GM10847 (cell line): ENCODE measurements around the gene SNRK.
A peak's percentile ranks its signal among the peaks of the same experiment; 100 is the strongest.

Experiments used
- POLR2A ChIP-seq: IDR thresholded peaks from 2 replicates; pipeline ENCODE4 v1.6.1; 2011; ENCODE audit not compliant: insufficient read length; ENCODE audit errors: extremely low read depth

Gene SNRK

DNA sequence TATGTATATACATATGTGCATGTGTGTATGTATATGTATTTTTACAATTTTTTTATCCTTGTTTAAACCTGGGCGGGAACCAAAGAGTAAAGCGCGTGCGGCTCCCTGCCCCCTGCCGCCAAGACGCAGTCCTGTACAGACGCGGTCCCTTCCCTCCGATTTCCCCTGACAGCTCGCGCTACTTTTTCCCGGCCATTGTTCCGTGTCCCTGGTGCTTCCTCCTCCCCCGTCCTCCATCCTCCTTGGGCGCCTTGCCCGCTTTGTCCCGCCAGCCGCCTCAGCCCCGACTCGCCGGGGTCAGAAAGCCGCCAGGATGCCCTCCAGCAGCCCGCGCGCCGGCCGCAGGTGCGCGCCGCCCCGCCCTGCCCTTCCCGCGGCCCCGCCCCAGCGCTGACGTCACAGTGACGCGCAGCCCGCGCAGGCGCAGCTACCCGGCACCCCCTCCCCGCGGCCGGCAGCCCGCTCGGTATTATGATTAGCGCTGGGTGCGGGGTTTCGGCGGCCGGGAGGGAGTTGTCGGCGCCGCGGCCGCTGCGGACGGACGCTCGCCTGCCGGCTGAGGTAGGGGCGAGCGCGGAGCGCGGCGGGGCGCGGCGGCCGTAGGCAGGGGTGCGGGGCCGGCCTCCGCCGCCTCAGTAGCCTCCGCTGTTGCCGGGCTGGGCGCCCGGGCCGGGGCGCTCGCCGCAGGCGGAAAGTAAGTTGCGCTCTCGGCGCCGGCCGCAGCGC lies at the start of gene SNRK:
SNRK (plus strand) TSS at position 426 of the 726 bp plus-strand sequence. CDS start 16,664 bp downstream, outside the sequence.
- peak; percentile 50 for TF ChIP-seq POLR2A

DNA sequence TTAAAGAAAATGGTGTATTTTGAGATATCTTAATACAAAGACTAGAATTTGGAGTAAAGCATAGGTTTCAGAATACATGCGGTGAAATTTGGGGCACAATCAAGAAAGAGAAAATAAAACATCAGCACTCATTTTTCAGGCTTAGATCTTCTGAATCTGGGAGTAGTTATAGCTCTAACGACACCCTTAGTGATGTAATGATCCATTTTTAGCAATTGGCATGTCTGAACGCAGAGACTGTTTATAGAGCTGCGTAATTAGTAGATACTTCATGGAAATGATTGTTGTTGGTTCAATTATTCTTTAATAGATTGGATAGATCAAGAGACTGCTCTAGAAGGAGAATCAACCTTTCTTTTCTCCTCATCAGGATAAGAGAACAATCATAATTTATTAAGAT lies 47.5 kb upstream of the SNRK start:
- no peak for TF ChIP-seq POLR2A

GRCh38 chr3:43239755-43240154 lies 46.6 kb upstream of the SNRK start:
- TF ChIP-seq POLR2A, result no peak

DNA sequence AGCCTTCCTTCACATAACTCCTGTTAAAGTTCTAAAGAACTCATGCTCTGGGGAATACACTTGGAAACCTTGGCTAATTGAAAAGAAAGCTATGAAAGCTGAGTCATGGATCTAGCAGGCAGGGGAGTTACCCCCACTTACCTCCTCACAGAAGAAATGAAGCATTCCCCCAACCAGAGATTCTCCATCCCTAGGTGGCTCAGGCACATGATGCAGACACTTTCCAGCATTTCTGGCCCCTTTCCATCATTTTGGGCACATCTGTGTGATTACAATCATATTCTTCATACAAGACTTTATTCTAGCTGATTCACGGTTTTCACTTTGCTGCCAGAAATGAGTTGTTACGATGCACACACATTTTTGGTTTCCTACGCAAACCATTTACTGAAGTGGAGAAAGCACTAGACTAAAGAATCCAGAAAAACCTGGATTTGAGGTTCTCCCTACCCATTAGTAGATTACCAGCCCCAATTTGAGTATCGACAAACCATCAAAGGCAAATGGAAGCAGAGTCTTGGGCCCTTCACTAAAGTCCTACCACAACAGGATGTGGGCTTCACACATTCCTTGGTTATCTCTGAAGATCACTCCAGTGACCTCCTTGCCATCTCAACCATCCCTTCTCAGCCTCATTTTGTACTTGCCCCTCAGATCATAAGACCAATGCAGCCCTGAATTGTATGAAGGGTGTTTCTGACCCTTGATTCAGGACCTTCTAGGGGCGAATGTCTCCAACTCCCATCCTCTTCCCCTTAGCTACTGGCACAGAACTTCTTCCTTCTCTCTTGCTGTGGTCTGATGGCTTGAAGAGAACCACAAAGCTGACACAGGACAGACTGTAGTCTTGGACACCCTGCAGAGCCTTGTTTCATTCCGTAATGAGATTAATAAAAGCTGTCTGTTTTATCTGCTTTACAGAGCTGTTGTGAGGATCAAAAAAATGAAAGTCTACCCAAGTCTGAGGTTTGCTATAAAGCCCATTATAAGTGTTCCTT lies 42.5 kb upstream of the SNRK start:
- TF ChIP-seq POLR2A, result no peak

DNA sequence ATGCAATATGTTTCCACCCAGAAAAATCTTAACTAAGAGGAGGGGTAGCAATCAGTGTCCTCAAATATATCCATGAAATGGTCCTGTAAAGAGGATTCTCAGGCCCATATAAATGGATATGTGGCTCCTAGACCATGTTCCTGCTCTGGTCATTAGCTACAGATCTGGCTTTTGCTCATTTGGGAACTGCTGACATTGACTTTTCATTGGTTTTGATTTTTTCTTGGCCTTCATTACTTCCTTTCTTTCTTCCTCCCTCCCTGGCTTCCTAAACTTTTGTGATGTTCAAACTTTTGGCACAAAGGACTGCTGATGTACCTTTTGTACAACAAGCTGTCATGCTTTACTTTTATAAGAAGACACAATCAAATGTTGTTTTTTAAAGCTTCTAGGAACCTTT lies 41.6 kb upstream of the SNRK start:
- no peak for TF ChIP-seq POLR2A

GRCh38 chr3:43246976-43247375 lies 39.4 kb upstream of the SNRK start:
- TF ChIP-seq POLR2A, result no peak

DNA sequence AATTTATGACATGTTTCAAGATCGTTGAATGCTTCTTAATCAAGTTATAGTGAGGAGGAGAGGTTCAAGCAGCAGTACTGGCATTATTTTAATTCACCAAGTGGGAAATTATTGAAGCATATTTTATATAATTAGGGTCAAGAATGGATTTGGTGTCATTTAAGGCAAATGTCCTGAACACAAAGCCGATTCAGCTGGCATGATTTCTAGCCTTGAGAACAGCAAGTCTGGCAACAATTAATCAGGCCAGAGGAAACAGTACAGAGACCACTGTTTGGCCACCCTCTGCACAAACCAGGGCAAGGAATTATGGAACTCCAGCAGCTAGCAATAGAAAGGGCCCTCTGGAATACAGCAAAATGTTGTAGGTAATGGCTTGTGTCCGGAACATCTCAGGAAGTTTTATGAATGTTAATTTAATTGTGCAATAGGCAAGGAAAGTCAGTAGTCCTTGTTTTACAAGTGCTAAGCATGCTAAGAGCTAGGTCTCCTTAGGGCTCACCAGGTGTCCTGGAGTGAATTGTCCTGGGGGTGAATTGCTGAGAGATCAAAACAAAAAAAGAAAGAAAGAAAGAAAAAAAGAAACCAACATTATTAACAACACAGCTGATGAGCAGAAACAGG lies 38.7 kb upstream of the SNRK start:
- TF ChIP-seq POLR2A, result no peak

GRCh38 chr3:43248185-43248583 lies 38.2 kb upstream of the SNRK start:
- TF ChIP-seq POLR2A, result no peak

GRCh38 chr3:43248973-43249372 lies 37.4 kb upstream of the SNRK start:
- TF ChIP-seq POLR2A, result no peak

DNA sequence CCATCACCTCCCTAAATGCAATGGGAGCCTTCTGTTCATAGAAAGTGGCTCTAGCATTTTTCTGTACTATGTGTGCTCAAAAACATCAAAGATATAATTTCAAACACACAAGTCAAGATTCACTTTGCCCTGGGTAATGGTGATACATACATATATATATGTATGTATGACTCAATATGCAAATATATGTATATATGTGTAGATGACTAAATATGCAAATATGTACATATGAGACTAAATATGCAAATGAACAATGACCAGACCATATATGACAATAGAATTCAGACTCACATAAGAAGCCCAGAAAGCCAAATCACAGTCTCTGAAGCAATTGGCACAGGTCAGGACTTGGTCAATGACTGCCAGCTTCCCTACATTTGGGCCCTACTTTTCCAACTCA lies 36.9 kb upstream of the SNRK start:
- TF ChIP-seq POLR2A, result no peak

DNA sequence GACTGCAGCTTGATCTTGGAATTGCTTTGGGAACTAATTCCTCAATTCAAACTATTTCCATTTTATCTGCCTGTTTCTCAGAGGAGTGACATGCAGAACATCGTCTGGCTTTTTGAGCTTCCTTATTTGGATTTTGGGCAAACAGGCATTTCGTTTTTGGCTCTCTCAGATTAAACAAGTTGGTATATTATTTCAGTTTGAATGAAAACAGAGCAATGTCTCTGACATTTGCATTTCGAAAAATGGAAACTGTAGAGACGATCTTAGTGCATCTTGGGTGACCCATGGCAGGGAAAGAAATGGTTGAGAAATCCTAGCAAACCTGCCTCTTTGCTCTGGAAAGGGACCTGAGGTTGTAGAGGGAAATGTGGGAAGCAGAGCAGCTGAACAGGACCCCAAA lies 33.0 kb upstream of the SNRK start:
- TF ChIP-seq POLR2A, result no peak

DNA sequence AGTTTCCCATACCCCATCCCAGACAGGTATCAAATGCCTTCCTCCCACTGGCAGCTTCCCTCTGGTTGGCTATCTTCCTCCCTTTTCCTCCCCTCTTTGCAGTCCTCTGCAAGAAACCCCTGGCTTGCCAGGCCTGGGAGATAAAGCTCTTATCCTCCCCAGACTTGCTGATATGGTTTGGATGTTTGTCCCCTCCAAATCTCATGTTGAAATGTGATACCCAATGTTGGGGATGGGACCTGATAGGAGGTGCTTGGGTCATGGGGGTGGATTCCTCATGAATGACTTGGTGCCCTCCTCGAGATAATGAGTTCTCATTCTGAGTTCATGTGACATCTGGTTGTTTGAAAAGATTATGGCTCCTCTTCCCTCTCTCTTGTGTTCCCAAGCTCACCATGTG lies 32.2 kb upstream of the SNRK start:
- no peak for TF ChIP-seq POLR2A

DNA sequence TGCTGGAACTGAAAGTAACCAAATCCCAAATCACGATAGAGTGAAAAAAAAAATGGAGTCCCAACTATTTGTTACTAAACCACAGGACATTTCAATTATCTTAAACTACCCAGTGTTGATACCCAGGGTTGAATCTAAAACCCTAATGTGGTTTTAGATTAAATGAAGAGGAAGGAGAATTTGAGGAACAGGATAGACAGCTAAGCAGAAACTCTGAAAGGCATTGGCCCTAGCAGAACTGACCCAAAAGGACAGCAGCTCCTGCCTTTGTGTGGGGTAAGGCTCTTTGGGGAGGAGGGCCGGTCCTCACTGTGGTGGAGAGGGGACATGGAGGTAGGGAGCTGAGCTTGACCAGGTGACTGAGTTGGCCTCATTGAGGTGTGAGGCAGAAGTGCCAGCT lies 30.7 kb upstream of the SNRK start:
- no peak for TF ChIP-seq POLR2A

DNA sequence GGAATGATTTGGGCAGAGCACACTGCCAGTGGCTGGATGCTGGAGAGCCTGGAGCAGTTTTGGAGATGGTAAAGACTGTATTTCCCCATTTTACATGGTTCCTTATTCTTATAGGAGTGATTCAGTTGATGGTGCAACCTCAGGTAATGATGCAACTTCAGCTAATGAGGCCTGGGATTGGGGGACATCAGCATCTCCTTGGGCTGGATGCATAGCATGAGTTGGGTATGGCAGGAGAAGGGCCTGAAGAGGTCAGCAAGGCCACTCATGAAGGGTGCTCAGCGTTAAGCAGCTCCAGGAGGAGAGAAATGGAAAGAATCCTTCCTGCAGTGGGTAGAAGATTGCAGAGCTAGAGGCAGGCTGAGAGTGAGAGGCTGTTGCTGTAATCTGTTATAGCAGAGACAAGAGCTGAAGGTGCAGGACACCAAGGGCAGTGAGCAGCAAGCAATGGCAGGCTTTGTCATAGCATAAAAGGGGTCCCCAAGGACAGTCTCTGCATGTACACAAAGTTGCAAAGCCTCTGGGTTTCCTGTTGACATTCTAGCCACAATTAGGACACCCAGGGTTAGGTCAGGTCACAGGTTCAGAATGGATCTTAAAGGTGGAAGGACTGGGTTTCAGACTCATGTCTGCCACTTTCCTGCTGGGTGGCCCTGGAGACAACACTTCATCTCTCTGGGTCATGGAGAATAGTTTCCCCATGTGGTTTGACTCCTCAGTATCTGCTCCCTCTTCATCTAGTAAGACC lies 29.5 kb upstream of the SNRK start:
- no peak for TF ChIP-seq POLR2A

GRCh38 chr3:43257850-43258249 lies 28.5 kb upstream of the SNRK start:
- no peak for TF ChIP-seq POLR2A
